Measurements from ENCODE around the gene AFF1. TPM values are rescaled to one million over a fixed set of nuclear protein-coding genes. Genes with fewer than 3 reads are reported as not detected.

The AFF1 gene
- total RNA-seq, 1 donor from 2014 or later = 63.4 TPM

GRCh38 chr4:86944964-86945781 is 10.4 kb downstream of the AFF1 start:
- no peak for DNase-seq (ENCODE audit: low spot score)
- intact Hi-C loops (cut with DNase I) = loop anchor here (5.0 kb wide), 1 partner anchor 277 kb away; the partner anchor contains the start of gene KLHL8

DNA sequence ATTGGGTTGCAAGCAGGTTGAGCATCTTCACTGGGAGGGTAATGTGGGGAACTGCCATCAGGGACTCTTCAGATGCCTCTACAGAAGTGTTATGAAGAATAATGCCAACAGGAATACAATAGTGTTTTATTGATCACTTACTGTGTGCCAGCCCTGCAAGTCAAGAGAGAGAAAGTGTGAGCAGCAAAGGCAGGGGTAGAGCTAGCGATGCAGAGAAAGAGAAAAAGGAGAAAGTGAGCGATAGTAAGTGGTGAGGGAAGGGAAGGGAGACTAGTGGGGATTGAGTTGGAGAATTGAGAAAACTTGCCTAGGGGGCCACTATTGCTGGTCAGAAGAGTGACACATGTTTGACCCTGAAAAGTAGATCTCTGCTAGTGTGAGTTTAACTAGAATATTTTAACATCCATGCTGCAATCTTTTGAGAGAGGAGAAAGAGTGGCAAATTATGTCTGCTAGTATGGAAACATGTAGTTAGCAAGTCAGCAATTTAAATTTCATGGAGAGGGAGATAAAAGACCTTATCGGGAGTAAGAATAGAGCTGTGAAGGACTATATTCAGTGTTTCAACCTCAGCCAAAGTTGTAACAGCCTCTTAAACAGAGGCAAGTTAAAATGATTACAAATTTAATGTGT is 12.2 kb downstream of the AFF1 start:
- intact Hi-C loops (cut with DNase I) = no loop called here
- no peak for DNase-seq (ENCODE audit: low spot score)

- intact Hi-C loops (cut with DNase I) = no loop called here
These were observed 12.8 kb downstream of the AFF1 start for GRCh38 chr4:86947501-86948120.

DNA sequence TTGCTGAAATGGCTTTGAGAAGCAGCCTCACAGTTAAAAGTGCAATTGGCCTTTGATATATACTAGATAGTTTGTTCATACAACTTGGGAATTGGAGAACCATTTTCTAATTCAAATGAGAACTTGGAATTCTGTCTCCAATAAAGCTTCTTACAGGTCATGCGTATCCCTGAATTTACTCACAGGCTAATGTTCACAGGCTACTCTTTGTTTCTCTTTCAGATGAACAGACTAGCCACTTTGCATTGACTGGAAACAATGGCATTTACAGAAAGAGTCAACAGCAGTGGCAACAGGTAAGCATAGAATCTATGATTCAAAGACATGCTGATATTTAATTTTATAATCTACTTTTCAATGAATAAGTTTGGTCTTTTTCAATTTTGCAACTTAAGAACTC is 13.5 kb downstream of the AFF1 start:
- intact Hi-C loops (cut with DNase I) = no loop called here
- DNase-seq (ENCODE audit: low spot score) = no peak

More at GRCh38 chr4:86947501-86948120, 12.8 kb downstream of the AFF1 start:
- DNase-seq (ENCODE audit: low spot score) = no peak

GRCh38 chr4:86950831-86951525 is 16.2 kb downstream of the AFF1 start:
- intact Hi-C loops (cut with DNase I) = no loop called here
- no peak for DNase-seq (ENCODE audit: low spot score)

DNA sequence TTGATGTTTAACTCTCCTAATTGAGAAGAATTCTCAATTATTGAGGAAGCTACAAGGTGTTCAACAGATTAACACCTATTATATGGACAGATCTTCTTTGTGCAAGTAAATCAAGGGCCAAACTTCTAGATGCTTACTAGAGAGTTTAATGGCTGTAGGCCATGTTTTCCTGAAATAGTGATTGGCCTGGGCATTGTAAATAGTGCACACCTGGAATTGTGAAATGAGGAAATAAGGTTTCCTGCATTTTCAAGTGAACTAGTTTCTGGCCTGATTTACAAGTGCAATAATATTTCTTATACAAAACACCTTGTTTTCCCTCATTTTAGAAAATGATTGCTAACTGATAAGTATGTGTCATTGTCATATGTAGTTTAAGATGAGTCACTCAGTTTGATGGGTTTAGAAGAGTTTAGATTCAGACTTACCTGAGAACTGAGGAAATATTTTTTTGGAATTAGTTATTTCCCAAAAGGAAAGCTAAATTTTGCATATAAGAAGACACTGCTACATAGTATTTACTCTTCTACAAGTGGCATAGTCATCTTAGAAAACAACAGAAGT is 21.2 kb downstream of the AFF1 start:
- no peak for DNase-seq (ENCODE audit: low spot score)
- intact Hi-C loops (cut with DNase I) = no loop called here

DNA sequence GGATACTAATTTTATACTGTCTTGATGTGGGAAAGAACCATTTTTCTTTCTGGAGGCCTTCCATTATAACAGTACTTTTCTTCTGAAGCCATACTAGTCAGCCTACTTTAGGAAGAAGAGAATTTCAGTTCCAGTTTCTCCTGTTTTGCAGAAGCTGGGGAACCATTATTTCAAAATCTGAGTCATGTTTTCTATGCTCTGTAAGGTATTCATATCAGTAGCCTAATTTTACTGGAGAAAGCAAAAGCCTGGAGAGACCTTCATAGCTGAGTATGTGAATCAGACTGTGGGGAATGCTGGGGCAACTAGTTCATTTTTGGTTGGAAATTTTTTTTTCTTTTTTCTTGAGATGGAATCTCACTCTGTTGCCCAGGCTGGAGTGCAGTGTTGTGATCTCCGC is 22.4 kb downstream of the AFF1 start:
- DNase-seq (ENCODE audit: low spot score) = no peak
- intact Hi-C loops (cut with DNase I) = no loop called here

DNA sequence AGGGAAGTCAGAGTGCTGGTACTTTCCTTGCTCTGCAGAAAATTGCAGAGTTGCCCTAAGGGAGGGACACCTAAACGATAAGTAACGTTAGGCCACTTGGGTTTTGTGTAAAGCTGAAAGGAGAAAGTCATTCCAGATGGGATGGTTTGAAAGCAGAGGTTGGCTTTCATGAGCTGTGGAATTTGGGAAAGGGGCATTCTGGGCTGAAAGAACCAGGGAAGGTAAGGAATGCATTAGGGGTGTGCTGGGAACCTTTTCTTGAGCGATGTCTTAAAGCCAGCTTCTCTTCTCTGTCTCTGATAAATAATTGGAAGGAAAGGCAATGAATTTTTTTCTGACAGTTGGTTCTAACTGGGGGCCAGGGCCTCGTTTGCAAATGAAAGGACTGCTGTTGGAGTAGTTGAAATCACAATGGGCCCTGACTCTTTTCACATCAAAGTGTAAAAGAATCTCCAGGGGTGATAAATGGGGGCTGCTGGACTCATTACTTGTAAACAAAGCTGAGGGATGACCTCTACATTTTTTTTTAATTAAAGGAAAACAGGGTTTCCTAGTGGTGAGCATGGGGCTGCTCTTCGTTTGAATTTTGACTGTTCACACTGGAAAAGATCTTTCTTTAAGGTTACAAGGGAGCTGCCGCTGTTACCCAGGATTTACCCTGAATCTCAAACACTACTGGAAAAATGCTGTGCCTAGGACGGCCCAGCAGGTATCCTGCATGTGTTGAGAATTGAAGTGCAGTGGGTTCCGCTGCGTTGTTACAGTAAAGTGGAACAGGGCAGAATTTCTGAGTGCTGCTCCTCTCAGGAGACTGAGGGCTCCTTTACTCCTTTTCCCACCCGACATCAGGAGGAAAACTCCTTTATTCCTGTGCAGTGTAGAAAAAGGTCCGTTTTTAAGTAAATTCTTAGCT is 25.0 kb downstream of the AFF1 start:
- no peak for DNase-seq (ENCODE audit: low spot score)
- intact Hi-C loops (cut with DNase I) = loop anchor here (5.0 kb wide), 1 partner anchor 42 kb away; no protein-coding TSS in a partner anchor

DNA sequence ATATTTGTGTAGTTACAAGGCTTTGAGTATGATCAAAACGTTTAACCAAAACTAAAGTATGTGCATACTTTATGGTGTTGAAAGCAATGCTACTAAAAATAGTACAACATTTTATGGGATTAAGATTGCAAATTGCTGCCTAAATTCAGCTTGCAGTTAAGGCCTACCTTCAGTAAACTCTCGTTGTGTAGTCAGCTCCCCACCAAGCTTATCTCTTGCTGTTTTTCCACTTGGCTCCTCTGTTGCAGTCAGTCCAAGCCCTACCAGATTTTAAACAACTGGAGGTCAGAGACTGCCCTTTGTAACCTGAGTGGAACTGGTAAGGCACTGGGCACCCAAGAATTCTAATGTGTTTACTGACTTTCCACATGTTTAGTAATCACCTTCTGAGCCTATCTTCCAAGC is 25.7 kb downstream of the AFF1 start:
- intact Hi-C loops (cut with DNase I) = loop anchor here (5.0 kb wide), 1 partner anchor 42 kb away; no protein-coding TSS in a partner anchor
- no peak for DNase-seq (ENCODE audit: low spot score)

DNA sequence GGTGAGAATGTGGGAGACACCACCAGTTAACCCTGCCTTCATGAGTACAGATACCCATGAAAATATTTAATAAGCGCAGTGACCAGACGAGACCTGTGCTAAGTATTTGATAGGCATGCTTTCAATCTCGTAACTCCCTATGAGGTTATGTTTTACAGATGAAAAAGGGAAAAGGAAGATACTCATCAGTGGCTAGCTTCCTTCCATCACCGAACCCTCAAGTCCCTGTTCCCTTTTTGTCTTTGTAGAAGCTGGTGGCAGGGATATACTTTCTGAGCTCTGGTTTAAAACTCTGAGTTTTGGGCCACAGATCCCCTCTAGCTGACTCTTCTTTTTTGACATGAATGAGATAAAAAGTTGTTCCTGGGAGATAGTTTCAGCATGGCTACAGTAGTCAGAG is 26.3 kb downstream of the AFF1 start:
- no peak for DNase-seq (ENCODE audit: low spot score)
- intact Hi-C loops (cut with DNase I) = loop anchor here (5.0 kb wide), 1 partner anchor 41 kb away; no protein-coding TSS in a partner anchor

- no peak for DNase-seq (ENCODE audit: low spot score)
- intact Hi-C loops (cut with DNase I) = loop anchor here (5.0 kb wide), 1 partner anchor 41 kb away; no protein-coding TSS in a partner anchor
These were observed 26.9 kb downstream of the AFF1 start for GRCh38 chr4:86961605-86962295.

GRCh38 chr4:86963697-86964096 is 28.9 kb downstream of the AFF1 start:
- intact Hi-C loops (cut with DNase I) = loop anchor here (5.0 kb wide), 1 partner anchor 39 kb away; no protein-coding TSS in a partner anchor
- DNase-seq (ENCODE audit: low spot score) = no peak

GRCh38 chr4:86965019-86965976 is 30.5 kb downstream of the AFF1 start:
- intact Hi-C loops (cut with DNase I) = no loop called here

GRCh38 chr4:86967073-86967472 is 32.3 kb downstream of the AFF1 start:
- no peak for DNase-seq (ENCODE audit: low spot score)
- intact Hi-C loops (cut with DNase I) = no loop called here

More at GRCh38 chr4:86965019-86965976, 30.5 kb downstream of the AFF1 start:
- DNase-seq (ENCODE audit: low spot score) = no peak

- no peak for DNase-seq (ENCODE audit: low spot score)
- intact Hi-C loops (cut with DNase I) = no loop called here
These were observed 33.0 kb downstream of the AFF1 start for GRCh38 chr4:86967798-86968197.

DNA sequence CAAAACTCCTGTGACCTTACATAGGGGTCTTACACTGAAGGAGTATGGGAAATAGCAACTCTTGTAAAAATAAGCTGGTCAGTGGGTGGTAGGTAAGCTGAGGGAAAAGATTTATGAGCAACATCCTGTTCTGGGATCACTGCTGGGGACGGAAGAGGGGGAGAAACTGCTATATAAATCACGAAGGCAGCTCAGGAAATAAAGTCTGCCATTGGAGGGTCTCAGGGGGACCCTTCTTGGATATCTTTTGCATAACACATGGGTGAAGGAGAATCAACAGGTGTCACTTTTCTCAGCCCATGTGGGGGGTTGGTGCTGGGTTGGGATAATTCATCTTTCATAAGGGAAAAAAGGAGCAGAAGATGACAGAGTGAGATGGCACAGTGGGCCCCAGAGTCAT is 33.7 kb downstream of the AFF1 start:
- intact Hi-C loops (cut with DNase I) = no loop called here
- no peak for DNase-seq (ENCODE audit: low spot score)
